OCI-LY3 (cell line): ENCODE data around the gene PSMA5.

Experiments used
- H2AFZ ChIP-seq: fragments of 200-600, 300-600 bp; shearing (Covaris generic); 2 replicates; pipeline ENCODE4 v1.6.0; 2014; ENCODE audit warnings: antibody characterized with exemption, low read depth, low read length
- H3K27ac ChIP-seq: fragments of 200-600, 300-600 bp; sonication (generic); 2 replicates; pipeline ENCODE4 v1.5.1; 2014; ENCODE audit warnings: mild to moderate bottlenecking, low read length, moderate library complexity, mixed read lengths
- H3K27me3 ChIP-seq: fragments of 200-600, 300-600 bp; sonication (generic); 2 replicates; pipeline ENCODE4 v1.6.1; 2014; ENCODE audit warnings: low read depth, low read length, mixed read lengths
- H3K36me3 ChIP-seq: fragments of 200-600, 300-600 bp; sonication (generic); replicated peaks from 2 replicates; pipeline ENCODE3; 2014; ENCODE audit warnings: low read depth, low read length, mixed read lengths
- H3K4me1 ChIP-seq: fragments of 300-600, 200-600 bp; sonication (generic); 2 replicates; pipeline ENCODE4 v1.6.1; 2014; ENCODE audit warnings: low read length, mixed read lengths
- H3K4me2 ChIP-seq: fragments of 200-600, 300-600 bp; sonication (generic); 2 replicates; pipeline ENCODE4 v1.6.1; 2014; ENCODE audit warnings: low read length, mixed read lengths
- H3K4me3 ChIP-seq: fragments of 300-600, 200-600 bp; sonication (generic); 2 replicates; pipeline ENCODE4 v1.5.1; 2014; ENCODE audit warnings: antibody characterized with exemption, mild to moderate bottlenecking, low read length, moderate library complexity
- H3K79me2 ChIP-seq: fragments of 300-600, 200-600 bp; shearing (Covaris generic); 2 replicates; pipeline ENCODE4 v1.6.1; 2014; ENCODE audit warnings: mild to moderate bottlenecking, low read length, mixed read lengths
- H3K9ac ChIP-seq: fragments of 300-600, 200-600 bp; shearing (Covaris generic); 2 replicates; pipeline ENCODE4 v1.6.0; 2014; ENCODE audit warnings: mild to moderate bottlenecking, low read length, moderate library complexity
- H3K9me3 ChIP-seq: fragments of 200-600, 300-600 bp; shearing (Covaris generic); 2 replicates; pipeline ENCODE4 v1.6.1; 2014; ENCODE audit warnings: low read length, mixed read lengths; ENCODE audit not compliant: insufficient read depth
- H4K20me1 ChIP-seq: fragments of 200-600, 300-600 bp; sonication (generic); 2 replicates; pipeline ENCODE4 v1.6.1; 2016; ENCODE audit warnings: low read length, mixed read lengths; ENCODE audit not compliant: insufficient read depth
- CTCF ChIP-seq: fragments of 200-600, 300-600 bp; sonication (generic); IDR thresholded peaks from 2 replicates; pipeline ENCODE4 v1.5.1; 2014; ENCODE audit warnings: antibody characterized with exemption, low read length, low read depth
- EZH2phosphoT487 ChIP-seq: fragments of 200-600 bp; shearing (Covaris generic); IDR thresholded peaks from 2 replicates; pipeline ENCODE4 v1.6.1; 2018; ENCODE audit warnings: antibody characterized with exemption, mixed run types, low read depth

PSMA5 gene

GRCh38 chr1:109354929-109355328 lies 71.3 kb downstream of the PSMA5 start:
- no peak overlapping the region for H3K27ac ChIP-seq
- H4K20me1 ChIP-seq: no peaks in the 10 kb centered on the region
- H3K4me3 ChIP-seq: no peak overlapping the region
- no peaks in the 10 kb centered on the region for H3K4me1 ChIP-seq
- H3K9ac ChIP-seq: no peak overlapping the region
- no peak for TF ChIP-seq CTCF
- TF ChIP-seq EZH2phosphoT487: no peak
- H3K9me3 ChIP-seq: no peaks in the 10 kb centered on the region
- H3K79me2 ChIP-seq: no peaks in the 10 kb centered on the region
- H3K4me2 ChIP-seq: no peak overlapping the region
- H3K27me3 ChIP-seq: peaks cover 23% of the 10 kb centered on the region
- H2AFZ ChIP-seq: no peak overlapping the region
- H3K36me3 ChIP-seq: no peaks in the 10 kb centered on the region

DNA sequence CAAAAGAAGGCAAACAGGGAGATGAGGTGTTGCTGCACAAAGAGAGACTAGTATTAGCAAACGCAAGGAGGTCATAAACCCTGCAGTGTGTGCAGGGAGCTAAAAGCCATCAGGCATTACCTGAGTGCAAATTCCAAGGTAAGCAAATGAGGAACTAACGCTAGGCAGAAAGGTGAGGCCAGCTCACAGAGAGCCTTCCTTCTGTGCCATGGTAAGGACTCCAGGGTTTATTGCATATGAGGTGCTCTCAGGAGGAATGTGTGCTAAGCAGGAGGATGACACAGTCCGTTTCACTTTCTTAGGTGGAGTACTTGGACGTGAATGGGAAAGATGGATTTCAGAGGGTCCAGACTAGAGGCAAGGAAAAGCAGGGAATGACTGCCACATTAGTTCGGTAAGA lies 74.8 kb downstream of the PSMA5 start:
- no peak overlapping the region for H3K9ac ChIP-seq
- no peaks in the 10 kb centered on the region for H3K9me3 ChIP-seq
- H3K4me1 ChIP-seq: no peaks in the 10 kb centered on the region
- no peak overlapping the region for H2AFZ ChIP-seq
- TF ChIP-seq EZH2phosphoT487 (no peak), CTCF (no peak)
- no peak overlapping the region for H3K27ac ChIP-seq
- peaks cover 16% of the 10 kb centered on the region for H3K27me3 ChIP-seq
- no peak overlapping the region for H3K4me3 ChIP-seq
- H4K20me1 ChIP-seq: no peaks in the 10 kb centered on the region
- no peaks in the 10 kb centered on the region for H3K36me3 ChIP-seq
- no peak overlapping the region for H3K4me2 ChIP-seq
- no peaks in the 10 kb centered on the region for H3K79me2 ChIP-seq

- Histone ChIP-seq H3K4me3 (no peak overlapping the region), H3K27me3 (peaks cover 15% of the 10 kb centered on the region), H3K9me3 (no peaks in the 10 kb centered on the region), H3K27ac (no peak overlapping the region), H3K36me3 (no peaks in the 10 kb centered on the region), H3K9ac (no peak overlapping the region), H3K79me2 (no peaks in the 10 kb centered on the region), H4K20me1 (no peaks in the 10 kb centered on the region), H3K4me2 (no peak overlapping the region), H2AFZ (no peak overlapping the region), H3K4me1 (no peaks in the 10 kb centered on the region)
- TF ChIP-seq EZH2phosphoT487 (no peak), CTCF (no peak)
Observed at GRCh38 chr1:109350655-109351054, 75.6 kb downstream of the PSMA5 start.

DNA sequence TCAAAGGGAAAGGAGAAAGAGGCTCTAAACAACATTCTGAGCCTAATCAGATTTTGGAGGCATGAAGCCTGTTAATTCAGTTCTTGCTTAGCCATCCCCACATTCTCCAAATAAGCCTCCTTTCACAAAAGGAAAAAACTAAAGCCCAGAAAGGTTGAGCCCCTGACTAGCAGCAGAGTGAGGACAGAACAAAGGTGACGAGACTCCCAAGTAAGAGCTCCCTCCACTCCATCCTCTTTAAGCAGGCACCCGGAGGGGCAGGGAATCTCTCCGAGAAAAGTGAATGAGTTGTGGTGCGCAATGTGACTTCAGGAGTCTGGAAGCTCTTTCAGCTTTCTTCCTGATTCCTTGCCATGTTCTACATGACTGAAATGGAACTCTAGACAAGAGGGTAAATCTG lies 76.1 kb downstream of the PSMA5 start:
- TF ChIP-seq EZH2phosphoT487 (no peak), CTCF (no peak)

More for the DNA sequence above, 76.1 kb downstream of the PSMA5 start:
- Histone ChIP-seq H3K4me3 (no peak overlapping the region), H3K27me3 (peaks cover 15% of the 10 kb centered on the region), H3K4me1 (no peaks in the 10 kb centered on the region), H4K20me1 (no peaks in the 10 kb centered on the region), H3K36me3 (no peaks in the 10 kb centered on the region), H2AFZ (no peak overlapping the region), H3K79me2 (no peaks in the 10 kb centered on the region), H3K27ac (no peak overlapping the region), H3K9ac (no peak overlapping the region), H3K9me3 (no peaks in the 10 kb centered on the region), H3K4me2 (no peak overlapping the region)
